ENCODE measurements around the gene EDNRB.

The EDNRB gene

DNA sequence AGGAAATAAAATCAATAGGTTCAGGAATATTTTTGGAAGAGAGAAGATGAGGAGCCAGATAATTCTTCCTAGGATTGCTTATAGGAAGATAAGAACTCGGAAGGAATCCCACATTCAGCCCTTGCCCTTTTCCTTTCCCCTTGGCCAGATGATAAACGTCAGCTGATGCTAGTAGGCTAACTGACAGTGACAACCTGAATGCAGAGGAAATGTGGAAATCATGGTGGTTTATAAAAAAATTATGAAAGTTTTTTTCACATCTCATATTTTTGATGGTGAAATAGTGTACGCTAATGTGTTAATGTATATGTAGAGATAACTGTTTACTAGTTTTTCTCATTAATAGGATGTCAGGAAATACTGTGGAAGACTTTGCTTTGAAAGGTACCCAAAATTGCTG is 56.9 kb downstream of the EDNRB start:
- H3K27me3 ChIP-seq (ENCODE audit: control insufficient read depth, low read length), result no peaks in the 10 kb centered on the region
- H3K27ac ChIP-seq (ENCODE audit: low read depth, low read length), result no peak overlapping the region
- no peaks in the 10 kb centered on the region for H3K36me3 ChIP-seq (ENCODE audit: control insufficient read depth, low read length)
- no peaks in the 10 kb centered on the region for H3F3A ChIP-seq (ENCODE audit: control insufficient read depth, insufficient read depth)
- no peaks in the 10 kb centered on the region for H4K20me1 ChIP-seq (ENCODE audit: control insufficient read depth, insufficient read depth, low read depth, low read length)
- H3K4me3 ChIP-seq (ENCODE audit: low read length), result no peak overlapping the region
- no peaks in the 10 kb centered on the region for H3K9me2 ChIP-seq (replicated peaks; ENCODE audit: control insufficient read depth, low read length)
- no peaks in the 10 kb centered on the region for H3K4me1 ChIP-seq (ENCODE audit: control insufficient read depth, low read length)
- no peaks in the 10 kb centered on the region for H3K79me2 ChIP-seq (ENCODE audit: control insufficient read depth, low read length)
- H3K9me3 ChIP-seq (ENCODE audit: control insufficient read depth, insufficient read depth, low read length), result no peaks in the 10 kb centered on the region
- TF ChIP-seq, protein P1, sequence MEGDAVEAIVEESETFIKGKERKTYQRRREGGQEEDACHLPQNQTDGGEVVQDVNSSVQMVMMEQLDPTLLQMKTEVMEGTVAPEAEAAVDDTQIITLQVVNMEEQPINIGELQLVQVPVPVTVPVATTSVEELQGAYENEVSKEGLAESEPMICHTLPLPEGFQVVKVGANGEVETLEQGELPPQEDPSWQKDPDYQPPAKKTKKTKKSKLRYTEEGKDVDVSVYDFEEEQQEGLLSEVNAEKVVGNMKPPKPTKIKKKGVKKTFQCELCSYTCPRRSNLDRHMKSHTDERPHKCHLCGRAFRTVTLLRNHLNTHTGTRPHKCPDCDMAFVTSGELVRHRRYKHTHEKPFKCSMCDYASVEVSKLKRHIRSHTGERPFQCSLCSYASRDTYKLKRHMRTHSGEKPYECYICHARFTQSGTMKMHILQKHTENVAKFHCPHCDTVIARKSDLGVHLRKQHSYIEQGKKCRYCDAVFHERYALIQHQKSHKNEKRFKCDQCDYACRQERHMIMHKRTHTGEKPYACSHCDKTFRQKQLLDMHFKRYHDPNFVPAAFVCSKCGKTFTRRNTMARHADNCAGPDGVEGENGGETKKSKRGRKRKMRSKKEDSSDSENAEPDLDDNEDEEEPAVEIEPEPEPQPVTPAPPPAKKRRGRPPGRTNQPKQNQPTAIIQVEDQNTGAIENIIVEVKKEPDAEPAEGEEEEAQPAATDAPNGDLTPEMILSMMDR (IDR thresholded peaks at IDR 0.05; ENCODE audit: low read depth, low read length, poor library complexity, severe bottlenecking), result no peak
- no peak for TF ChIP-seq EZH2phosphoT487 (IDR thresholded peaks at IDR 0.05; ENCODE audit: borderline replicate concordance, low read length)
- no peak overlapping the region for H3K4me2 ChIP-seq (ENCODE audit: low read length)

DNA sequence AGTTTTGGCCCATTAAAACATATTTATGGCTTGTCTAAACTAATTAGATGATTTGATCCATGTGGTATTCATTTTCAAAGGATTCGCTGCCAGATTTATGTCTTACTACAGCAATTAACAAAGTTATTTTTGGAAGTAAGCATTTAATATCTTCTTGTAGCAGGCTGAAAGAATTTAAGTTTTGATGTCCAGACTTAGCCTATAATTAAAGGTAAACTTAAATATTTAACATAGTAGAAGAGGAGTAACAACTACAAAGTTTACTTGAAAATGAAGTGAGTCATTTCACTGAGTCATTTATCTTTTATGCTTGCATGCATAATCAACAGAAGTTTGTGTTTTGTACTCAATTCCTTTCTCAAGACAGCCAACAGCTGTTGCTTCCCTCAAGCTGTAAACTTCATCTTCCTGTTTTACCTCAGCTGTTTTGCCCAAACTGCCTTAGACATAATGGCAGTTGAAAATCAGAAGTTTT is 58.1 kb downstream of the EDNRB start:
- Histone ChIP-seq H4K20me1 (ENCODE audit: control insufficient read depth, insufficient read depth, low read depth, low read length) (no peaks in the 10 kb centered on the region), H3K4me2 (ENCODE audit: low read length) (no peak overlapping the region), H3K9me3 (ENCODE audit: control insufficient read depth, insufficient read depth, low read length) (no peaks in the 10 kb centered on the region), H3K4me1 (ENCODE audit: control insufficient read depth, low read length) (no peaks in the 10 kb centered on the region), H3K79me2 (ENCODE audit: control insufficient read depth, low read length) (no peaks in the 10 kb centered on the region), H3K27me3 (ENCODE audit: control insufficient read depth, low read length) (no peaks in the 10 kb centered on the region), H3K9me2 (replicated peaks; ENCODE audit: control insufficient read depth, low read length) (no peaks in the 10 kb centered on the region), H3K36me3 (ENCODE audit: control insufficient read depth, low read length) (no peaks in the 10 kb centered on the region), H3F3A (ENCODE audit: control insufficient read depth, insufficient read depth) (no peaks in the 10 kb centered on the region), H3K27ac (ENCODE audit: low read depth, low read length) (no peak overlapping the region), H3K4me3 (ENCODE audit: low read length) (no peak overlapping the region)
- TF ChIP-seq EZH2phosphoT487 (IDR thresholded peaks at IDR 0.05; ENCODE audit: borderline replicate concordance, low read length), result no peak
- TF ChIP-seq, protein P1 (IDR thresholded peaks at IDR 0.05; ENCODE audit: low read depth, low read length, poor library complexity, severe bottlenecking), result no peak

DNA sequence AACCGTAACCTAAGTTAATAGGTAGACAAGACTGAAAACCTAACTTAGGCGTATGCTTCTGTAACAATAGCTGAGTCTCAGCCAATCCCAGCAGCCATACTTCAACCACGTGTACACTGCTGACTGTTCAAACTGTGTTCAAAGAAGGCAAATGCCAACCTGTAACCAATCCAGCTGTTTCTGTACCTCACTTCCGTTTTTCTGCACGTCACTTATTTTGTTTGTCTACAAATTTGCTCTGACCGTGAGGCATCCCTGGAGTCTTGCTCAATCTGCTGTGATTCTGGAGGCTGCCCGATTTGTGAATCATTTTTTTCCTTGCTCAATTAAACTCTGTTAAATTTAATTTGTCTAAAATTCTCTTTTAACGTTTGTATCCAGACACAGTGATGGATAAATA is 59.2 kb downstream of the EDNRB start:
- H3K4me2 ChIP-seq (ENCODE audit: low read length), result no peak overlapping the region
- H3K4me3 ChIP-seq (ENCODE audit: low read length), result no peak overlapping the region
- H3K27ac ChIP-seq (ENCODE audit: low read depth, low read length), result no peak overlapping the region
- no peaks in the 10 kb centered on the region for H3K79me2 ChIP-seq (ENCODE audit: control insufficient read depth, low read length)
- TF ChIP-seq, protein P1 (IDR thresholded peaks at IDR 0.05; ENCODE audit: low read depth, low read length, poor library complexity, severe bottlenecking), result no peak
- TF ChIP-seq EZH2phosphoT487 (IDR thresholded peaks at IDR 0.05; ENCODE audit: borderline replicate concordance, low read length), result no peak
- no peaks in the 10 kb centered on the region for H3K27me3 ChIP-seq (ENCODE audit: control insufficient read depth, low read length)
- no peaks in the 10 kb centered on the region for H3K4me1 ChIP-seq (ENCODE audit: control insufficient read depth, low read length)
- H3K9me3 ChIP-seq (ENCODE audit: control insufficient read depth, insufficient read depth, low read length), result no peaks in the 10 kb centered on the region
- H4K20me1 ChIP-seq (ENCODE audit: control insufficient read depth, insufficient read depth, low read depth, low read length), result no peaks in the 10 kb centered on the region
- H3F3A ChIP-seq (ENCODE audit: control insufficient read depth, insufficient read depth), result no peaks in the 10 kb centered on the region
- no peaks in the 10 kb centered on the region for H3K9me2 ChIP-seq (replicated peaks; ENCODE audit: control insufficient read depth, low read length)
- H3K36me3 ChIP-seq (ENCODE audit: control insufficient read depth, low read length), result no peaks in the 10 kb centered on the region
